Activated naive CD4-positive, alpha-beta T cell treated with anti-CD3 and anti-CD28 coated beads, Interleukin-2, amount 10 ng/mL, durations not matched to agents 7 days and 5 days (primary cell): ENCODE measurements around the gene FAM120A.

ENCODE experiments used
- CTCF ChIA-PET: fragments of 350-600 bp; sonication (Branson Sonifier 250); formaldehyde crosslinking; loops from one replicate; lab custom pipeline; 2021; ENCODE audit warnings: antibody characterized with exemption; lab: Charles Lee
- DNase-seq: peaks from one replicate; pipeline ENCODE4 v3.0.0-alpha.2; 2020
- H3K27ac Mint-ChIP-seq: one replicate; pipeline ENCODE4 v1.8.0; 2021; ENCODE audit warnings: mild to moderate bottlenecking, moderate library complexity, mixed read lengths
- H3K27me3 Mint-ChIP-seq: one replicate; pipeline ENCODE4 v1.8.0; 2021; ENCODE audit warnings: mild to moderate bottlenecking, mixed read lengths
- H3K36me3 Mint-ChIP-seq: one replicate; pipeline ENCODE4 v1.8.0; 2021; ENCODE audit warnings: mixed read lengths
- H3K4me1 Mint-ChIP-seq: one replicate; pipeline ENCODE4 v1.8.0; 2021; ENCODE audit warnings: mixed read lengths
- H3K4me3 Mint-ChIP-seq: one replicate; pipeline ENCODE4 v1.8.0; 2021; ENCODE audit warnings: mild to moderate bottlenecking, moderate library complexity, mixed read lengths
- H3K9me3 Mint-ChIP-seq: one replicate; pipeline ENCODE4 v1.8.0; 2021; ENCODE audit warnings: mixed read lengths

Gene FAM120A

GRCh38 chr9:93450945-93451815 lies at the start of gene FAM120A:
FAM120A (plus strand) TSS chr9:93451685; CDS start chr9:93451916, 231 bp downstream.
- Mint-ChIP-seq H3K27me3 (no peaks in the 10 kb centered on the region), H3K36me3 (peaks cover 49% of the 10 kb centered on the region), H3K27ac (peak within 1 kb of the TSS; percentile 94), H3K9me3 (no peaks in the 10 kb centered on the region), H3K4me3 (peak within 1 kb of the TSS; percentile 94), H3K4me1 (peaks cover 47% of the 10 kb centered on the region)
- peak; percentile 84 for DNase-seq
- CTCF ChIA-PET, result no interaction called here

GRCh38 chr9:93406371-93406770 lies 45.1 kb upstream of the FAM120A start:
- Mint-ChIP-seq H3K9me3 (no peaks in the 10 kb centered on the region), H3K4me3 (no peak overlapping the region), H3K27me3 (peaks cover 16% of the 10 kb centered on the region), H3K4me1 (no peaks in the 10 kb centered on the region), H3K27ac (no peak overlapping the region), H3K36me3 (no peaks in the 10 kb centered on the region)
- DNase-seq, result no peak
- CTCF ChIA-PET, result no interaction called here

- no peaks in the 10 kb centered on the region for H3K4me1 Mint-ChIP-seq
- H3K36me3 Mint-ChIP-seq, result no peaks in the 10 kb centered on the region
- H3K9me3 Mint-ChIP-seq, result peaks cover 6% of the 10 kb centered on the region
- peaks cover 40% of the 10 kb centered on the region for H3K27me3 Mint-ChIP-seq
- no peak for DNase-seq
- CTCF ChIA-PET, result no interaction called here
- H3K27ac Mint-ChIP-seq, result no peak overlapping the region
- H3K4me3 Mint-ChIP-seq, result no peak overlapping the region
Measured at GRCh38 chr9:93413530-93413929, 38.0 kb upstream of the FAM120A start.

- CTCF ChIA-PET, result no interaction called here
- no peak overlapping the region for H3K4me3 Mint-ChIP-seq
- no peaks in the 10 kb centered on the region for H3K4me1 Mint-ChIP-seq
- peaks cover 50% of the 10 kb centered on the region for H3K27me3 Mint-ChIP-seq
- peaks cover 3% of the 10 kb centered on the region for H3K36me3 Mint-ChIP-seq
- DNase-seq, result no peak
- H3K9me3 Mint-ChIP-seq, result peaks cover 16% of the 10 kb centered on the region
- H3K27ac Mint-ChIP-seq, result no peak overlapping the region
Measured at GRCh38 chr9:93415176-93415690, 36.3 kb upstream of the FAM120A start.

GRCh38 chr9:93416530-93417235 lies 34.8 kb upstream of the FAM120A start:
- CTCF ChIA-PET, result no interaction called here

GRCh38 chr9:93417538-93417937 lies 33.9 kb upstream of the FAM120A start:
- H3K27me3 Mint-ChIP-seq, result peaks cover 39% of the 10 kb centered on the region
- H3K4me3 Mint-ChIP-seq, result no peak overlapping the region
- H3K4me1 Mint-ChIP-seq, result no peaks in the 10 kb centered on the region
- H3K27ac Mint-ChIP-seq, result no peak overlapping the region
- H3K36me3 Mint-ChIP-seq, result peaks cover 3% of the 10 kb centered on the region
- CTCF ChIA-PET, result no interaction called here
- no peak for DNase-seq
- H3K9me3 Mint-ChIP-seq, result peaks cover 17% of the 10 kb centered on the region

More at GRCh38 chr9:93416530-93417235, 34.8 kb upstream of the FAM120A start:
- H3K27ac Mint-ChIP-seq, result no peak overlapping the region
- H3K4me3 Mint-ChIP-seq, result no peak overlapping the region
- peaks cover 40% of the 10 kb centered on the region for H3K27me3 Mint-ChIP-seq
- DNase-seq, result no peak
- no peaks in the 10 kb centered on the region for H3K4me1 Mint-ChIP-seq
- peaks cover 3% of the 10 kb centered on the region for H3K36me3 Mint-ChIP-seq
- H3K9me3 Mint-ChIP-seq, result peaks cover 17% of the 10 kb centered on the region

GRCh38 chr9:93419023-93419422 lies 32.5 kb upstream of the FAM120A start:
- Mint-ChIP-seq H3K4me3 (no peak overlapping the region), H3K27me3 (peaks cover 40% of the 10 kb centered on the region)

GRCh38 chr9:93422977-93423616 lies 28.4 kb upstream of the FAM120A start:
- DNase-seq, result no peak
- Mint-ChIP-seq H3K9me3 (peaks cover 12% of the 10 kb centered on the region), H3K27ac (no peak overlapping the region), H3K36me3 (peaks cover 3% of the 10 kb centered on the region), H3K4me3 (no peak overlapping the region), H3K27me3 (peaks cover 28% of the 10 kb centered on the region), H3K4me1 (no peaks in the 10 kb centered on the region)
- CTCF ChIA-PET, result no interaction called here

More at GRCh38 chr9:93419023-93419422, 32.5 kb upstream of the FAM120A start:
- CTCF ChIA-PET, result no interaction called here
- Mint-ChIP-seq H3K36me3 (peaks cover 3% of the 10 kb centered on the region), H3K27ac (no peak overlapping the region), H3K4me1 (no peaks in the 10 kb centered on the region), H3K9me3 (peaks cover 17% of the 10 kb centered on the region)
- DNase-seq, result no peak

- no peak overlapping the region for H3K27ac Mint-ChIP-seq
- no peaks in the 10 kb centered on the region for H3K9me3 Mint-ChIP-seq
- peaks cover 22% of the 10 kb centered on the region for H3K27me3 Mint-ChIP-seq
- H3K36me3 Mint-ChIP-seq, result no peaks in the 10 kb centered on the region
- CTCF ChIA-PET, result no interaction called here
- no peaks in the 10 kb centered on the region for H3K4me1 Mint-ChIP-seq
- DNase-seq, result no peak
- H3K4me3 Mint-ChIP-seq, result no peak overlapping the region
Measured at GRCh38 chr9:93427655-93428379, 23.7 kb upstream of the FAM120A start.

- H3K4me1 Mint-ChIP-seq, result no peaks in the 10 kb centered on the region
- H3K4me3 Mint-ChIP-seq, result no peak overlapping the region
- DNase-seq, result no peak
- CTCF ChIA-PET, result no interaction called here
- H3K27ac Mint-ChIP-seq, result no peak overlapping the region
- no peaks in the 10 kb centered on the region for H3K9me3 Mint-ChIP-seq
- peaks cover 14% of the 10 kb centered on the region for H3K27me3 Mint-ChIP-seq
- no peaks in the 10 kb centered on the region for H3K36me3 Mint-ChIP-seq
Measured at GRCh38 chr9:93431539-93432105, 19.9 kb upstream of the FAM120A start.

- no peak overlapping the region for H3K27ac Mint-ChIP-seq
- no peaks in the 10 kb centered on the region for H3K9me3 Mint-ChIP-seq
- no peaks in the 10 kb centered on the region for H3K4me1 Mint-ChIP-seq
- H3K4me3 Mint-ChIP-seq, result no peak overlapping the region
- no peak for DNase-seq
- CTCF ChIA-PET, result no interaction called here
- no peaks in the 10 kb centered on the region for H3K36me3 Mint-ChIP-seq
- peaks cover 6% of the 10 kb centered on the region for H3K27me3 Mint-ChIP-seq
Measured at GRCh38 chr9:93432964-93433363, 18.5 kb upstream of the FAM120A start.

GRCh38 chr9:93434056-93434455 lies 17.4 kb upstream of the FAM120A start:
- no peaks in the 10 kb centered on the region for H3K36me3 Mint-ChIP-seq
- no peaks in the 10 kb centered on the region for H3K4me1 Mint-ChIP-seq
- no peak for DNase-seq
- peaks cover 5% of the 10 kb centered on the region for H3K27me3 Mint-ChIP-seq
- CTCF ChIA-PET, result no interaction called here
- no peak overlapping the region for H3K4me3 Mint-ChIP-seq
- no peaks in the 10 kb centered on the region for H3K9me3 Mint-ChIP-seq
- no peak overlapping the region for H3K27ac Mint-ChIP-seq

- CTCF ChIA-PET, result no interaction called here
- Mint-ChIP-seq H3K9me3 (no peaks in the 10 kb centered on the region), H3K36me3 (no peaks in the 10 kb centered on the region), H3K4me3 (no peak overlapping the region), H3K27me3 (peaks cover 5% of the 10 kb centered on the region), H3K4me1 (no peaks in the 10 kb centered on the region), H3K27ac (no peak overlapping the region)
- no peak for DNase-seq
Measured at GRCh38 chr9:93435386-93435785, 16.1 kb upstream of the FAM120A start.
